GM18505 (cell line): ENCODE measurements around the gene CTPS1.
A peak's percentile ranks its signal among the peaks of the same experiment; 100 is the strongest.

Experiments used
- ATAC-seq: cut with Tn5 transposase; IDR thresholded peaks from one replicate; pipeline ENCODE4 v1.9.1; 2021; ENCODE audit not compliant: unreplicated experiment
- POLR2A ChIP-seq: IDR thresholded peaks from 4 replicates; pipeline ENCODE4 v1.6.1; 2011; ENCODE audit warnings: borderline replicate concordance; ENCODE audit not compliant: insufficient read depth, insufficient read length; ENCODE audit errors: extremely low read depth

The CTPS1 gene

GRCh38 chr1:40978886-40979240 lies 633 bp upstream of the CTPS1 start:
- no peak for ATAC-seq
- TF ChIP-seq POLR2A: no peak

GRCh38 chr1:40980068-40980452 lies 564 bp downstream of the CTPS1 start:
- peak; percentile 16 for ATAC-seq
- TF ChIP-seq POLR2A: no peak

- no peak for ATAC-seq
- TF ChIP-seq POLR2A: no peak
Observed at GRCh38 chr1:40980453-40981121, 1.1 kb downstream of the CTPS1 start.

GRCh38 chr1:40981691-40982448 lies 2.4 kb downstream of the CTPS1 start:
- TF ChIP-seq POLR2A: no peak
- no peak for ATAC-seq

- no peak for ATAC-seq
- TF ChIP-seq POLR2A: no peak
Observed at GRCh38 chr1:40982721-40983120, 3.2 kb downstream of the CTPS1 start.

GRCh38 chr1:40983286-40983685 lies 3.8 kb downstream of the CTPS1 start:
- TF ChIP-seq POLR2A: no peak
- ATAC-seq: no peak

- ATAC-seq: no peak
- no peak for TF ChIP-seq POLR2A
Observed at GRCh38 chr1:40984066-40984465, 4.6 kb downstream of the CTPS1 start.

- no peak for TF ChIP-seq POLR2A
- no peak for ATAC-seq
Observed at GRCh38 chr1:40984531-40984930, 5.0 kb downstream of the CTPS1 start.

GRCh38 chr1:40985161-40985560 lies 5.7 kb downstream of the CTPS1 start:
- no peak for ATAC-seq
- no peak for TF ChIP-seq POLR2A

- no peak for ATAC-seq
Observed at GRCh38 chr1:40985875-40986274, 6.4 kb downstream of the CTPS1 start.

GRCh38 chr1:40986328-40986783 lies 6.9 kb downstream of the CTPS1 start:
- TF ChIP-seq POLR2A: no peak
- ATAC-seq: no peak

More at GRCh38 chr1:40985875-40986274, 6.4 kb downstream of the CTPS1 start:
- no peak for TF ChIP-seq POLR2A

GRCh38 chr1:40986956-40987355 lies 7.5 kb downstream of the CTPS1 start:
- no peak for ATAC-seq
- no peak for TF ChIP-seq POLR2A

GRCh38 chr1:40987439-40988276 lies 8.2 kb downstream of the CTPS1 start:
- no peak for ATAC-seq
- TF ChIP-seq POLR2A: no peak
